ENCODE results near the gene STAT5B.

- no peak for TF ChIP-seq NFE2L1 (CRISPR knock-in tag; IDR thresholded peaks at IDR 0.05)
- TF ChIP-seq CTCF (IDR thresholded peaks at IDR 0.05), result no peak
- TF ChIP-seq AFF4 (CRISPR knock-in tag; IDR thresholded peaks at IDR 0.05; ENCODE audit: borderline replicate concordance), result no peak
- TF ChIP-seq HMGXB4 (CRISPR knock-in tag; IDR thresholded peaks at IDR 0.05), result no peak
- TF ChIP-seq MAX (CRISPR knock-in tag; IDR thresholded peaks at IDR 0.05), result no peak
- no peak for TF ChIP-seq ZNF425 (CRISPR knock-in tag; conservative IDR thresholded peaks at IDR 0.05)
- no peak for TF ChIP-seq TEAD4 (CRISPR knock-in tag; IDR thresholded peaks at IDR 0.05)
- no peak for TF ChIP-seq ETV6 (CRISPR knock-in tag; IDR thresholded peaks at IDR 0.05)
- TF ChIP-seq JUN (CRISPR knock-in tag; IDR thresholded peaks at IDR 0.05), result no peak
- TF ChIP-seq ZNF263 (CRISPR knock-in tag; IDR thresholded peaks at IDR 0.05; ENCODE audit: low read depth), result no peak
- TF ChIP-seq ATF3 (CRISPR knock-in tag; conservative IDR thresholded peaks at IDR 0.05), result no peak
These were observed 122.1 kb downstream of the STAT5B start for GRCh38 chr17:42153919-42154742.
